GM21717 (cell line): ENCODE results near the gene RTCB.

Source experiments
- ATAC-seq: cut with Tn5 transposase; IDR thresholded peaks from one replicate; pipeline ENCODE4 v1.9.1; 2021; ENCODE audit warnings: mild to moderate bottlenecking, moderate library complexity; ENCODE audit not compliant: unreplicated experiment

Gene RTCB

DNA sequence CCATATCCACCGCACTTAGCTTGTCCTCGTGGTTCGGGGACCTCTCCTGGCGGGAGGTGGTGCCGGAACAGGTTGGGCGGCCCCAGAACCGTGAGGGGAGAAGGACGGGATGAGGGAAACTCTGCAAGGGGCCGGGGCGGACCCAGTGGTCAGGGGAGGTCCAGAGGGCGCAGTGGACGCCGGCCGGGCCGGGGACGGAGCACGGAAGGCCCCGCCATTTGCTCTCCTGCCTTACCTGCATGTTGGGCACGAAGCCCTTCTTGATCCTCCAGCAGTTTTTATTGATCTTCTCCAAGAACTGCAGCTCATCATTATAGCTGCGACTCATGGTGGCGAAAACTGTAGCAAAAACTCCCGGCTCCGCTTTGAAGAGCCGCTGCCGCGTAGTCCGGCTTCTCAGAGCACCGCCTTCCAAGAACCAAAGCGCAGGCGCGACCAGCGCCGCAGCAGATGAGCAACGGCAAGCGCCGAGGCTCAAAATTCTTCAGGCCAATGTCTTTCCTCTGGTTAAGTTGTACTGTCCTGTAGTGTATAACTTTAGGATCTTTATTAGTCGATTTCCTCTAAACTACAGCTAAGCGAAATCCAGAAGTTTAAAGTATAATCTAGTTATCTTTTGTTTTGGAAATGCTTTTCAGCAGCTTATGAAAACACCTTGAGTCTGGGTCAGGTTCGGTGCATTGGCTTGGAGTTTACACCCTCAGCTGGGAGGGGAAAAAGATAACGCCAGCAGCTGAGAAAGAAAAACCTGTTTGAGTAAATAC is at the start of gene RTCB:
Gene RTCB, minus strand, starts transcription at position 419 of the 764 bp plus-strand sequence. Its CDS starts 91 bp downstream, at position 328.
- peak; percentile 54 for ATAC-seq

DNA sequence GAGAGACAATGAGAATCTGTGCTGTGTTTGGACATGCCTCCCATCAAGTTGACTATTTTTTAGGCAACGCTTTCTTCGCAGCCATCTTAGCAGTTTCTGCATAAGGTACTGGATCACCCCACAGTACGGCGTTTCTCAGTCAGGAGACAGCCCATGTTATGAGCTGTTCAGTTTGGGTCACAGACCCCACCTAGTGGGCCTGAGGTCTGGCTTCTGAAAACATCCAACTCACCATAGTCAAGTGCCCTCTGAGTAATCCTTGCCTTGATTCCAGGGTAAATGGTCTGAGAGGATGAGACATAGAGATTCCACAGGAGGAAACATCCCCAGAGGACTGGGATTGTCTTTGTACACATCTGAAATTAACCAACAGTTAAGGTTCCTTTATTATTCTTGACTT is 45.0 kb upstream of the RTCB start:
- ATAC-seq, result no peak

- ATAC-seq, result no peak
Observed at GRCh38 chr22:32448980-32449379, 36.9 kb upstream of the RTCB start.

DNA sequence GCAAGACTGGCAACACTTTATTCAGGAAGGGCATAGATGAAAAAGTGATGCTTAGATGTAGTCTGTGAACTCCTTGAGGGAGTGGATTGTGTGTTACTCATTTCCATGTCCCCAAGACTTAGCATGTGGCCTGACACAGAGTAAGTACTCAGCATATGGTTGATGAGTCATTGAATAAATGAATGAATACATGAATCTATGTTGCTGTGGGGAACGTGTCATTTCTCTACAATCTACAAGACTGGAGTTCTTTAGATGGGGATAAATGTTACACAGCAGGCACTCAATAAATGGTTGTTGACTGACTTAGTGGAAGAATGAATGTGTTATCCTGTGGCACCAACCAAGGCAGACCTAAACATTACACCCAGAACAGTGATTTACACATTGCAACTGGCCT is 34.3 kb upstream of the RTCB start:
- ATAC-seq, result no peak

GRCh38 chr22:32444068-32444467 is 32.0 kb upstream of the RTCB start:
- ATAC-seq, result no peak

- no peak for ATAC-seq
Observed at GRCh38 chr22:32430352-32430751, 18.3 kb upstream of the RTCB start.

- ATAC-seq, result no peak
Observed at GRCh38 chr22:32426881-32427280, 14.8 kb upstream of the RTCB start.

DNA sequence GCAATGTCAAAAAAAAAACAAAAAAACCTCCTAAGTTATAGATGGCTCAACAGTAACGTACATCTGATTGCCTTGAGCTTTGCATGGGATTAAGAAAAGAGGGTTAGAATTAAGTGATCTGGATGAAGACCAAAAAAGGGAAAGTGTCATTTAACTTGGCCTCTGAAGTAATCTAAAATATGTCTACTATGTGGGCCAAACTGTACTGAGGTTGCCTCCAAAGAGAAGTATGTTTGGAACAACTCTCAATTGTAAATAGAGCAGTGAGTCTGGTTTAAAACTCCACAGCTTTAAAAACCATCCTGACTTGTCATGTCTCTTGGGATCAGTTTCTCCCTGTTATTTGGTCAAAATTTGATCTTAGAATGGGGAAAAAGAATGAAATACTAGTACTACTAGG is 11.6 kb upstream of the RTCB start:
- no peak for ATAC-seq

DNA sequence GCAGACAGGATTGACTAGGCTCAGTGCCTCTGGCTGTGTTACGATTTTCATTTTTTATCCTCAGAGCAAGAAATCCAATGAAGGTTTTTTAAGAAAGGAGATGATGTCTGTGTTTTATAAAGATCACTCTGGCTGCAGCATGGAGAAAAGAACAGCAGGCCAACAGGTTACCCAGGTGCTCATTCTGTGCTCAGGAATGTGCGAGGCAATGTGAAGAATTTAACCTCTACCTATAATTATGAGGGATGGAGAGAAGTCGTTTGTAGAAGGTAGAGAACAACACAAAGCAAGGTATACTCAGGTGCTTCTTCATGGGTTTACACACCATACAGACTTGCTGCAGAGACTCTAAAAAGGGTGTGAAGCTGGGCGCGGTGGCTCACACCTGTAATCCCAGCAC is 10.0 kb upstream of the RTCB start:
- ATAC-seq, result no peak

DNA sequence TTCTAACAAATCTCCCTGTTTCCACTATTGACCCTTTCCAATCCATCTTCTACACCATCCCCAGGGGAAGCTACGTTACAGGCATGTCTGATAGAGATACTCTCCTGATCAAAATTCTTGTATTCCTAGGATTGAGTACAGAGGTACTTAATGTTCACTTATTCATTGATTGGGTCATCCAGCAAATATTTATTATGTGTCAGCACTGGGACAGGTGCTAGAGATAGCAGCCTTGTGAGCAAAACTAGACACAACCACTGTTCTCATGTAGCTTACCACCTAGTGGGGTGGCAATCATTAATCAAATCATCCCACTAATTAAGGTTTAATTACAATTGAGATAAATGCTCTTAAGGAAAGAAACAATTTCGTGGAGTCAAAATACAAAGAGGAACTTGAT is 9.4 kb upstream of the RTCB start:
- no peak for ATAC-seq

DNA sequence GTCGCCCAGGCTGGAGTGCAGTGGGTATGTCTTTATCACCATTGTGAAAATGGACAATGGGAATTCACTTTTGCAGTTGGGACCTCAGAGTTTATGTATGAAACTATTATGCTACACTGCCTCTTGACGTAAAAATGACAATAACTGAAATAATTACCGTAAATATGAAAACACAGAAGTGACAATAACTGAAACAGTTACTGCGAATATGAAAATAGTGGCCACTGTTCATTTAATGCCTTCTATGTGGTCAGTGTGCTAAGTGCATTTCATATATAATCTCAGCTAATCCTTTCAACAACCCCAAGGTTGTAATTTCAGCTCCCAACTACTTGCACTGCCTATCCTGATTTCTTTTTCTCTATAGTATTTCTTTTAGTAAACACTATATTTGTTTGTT is 5.9 kb upstream of the RTCB start:
- ATAC-seq, result no peak

DNA sequence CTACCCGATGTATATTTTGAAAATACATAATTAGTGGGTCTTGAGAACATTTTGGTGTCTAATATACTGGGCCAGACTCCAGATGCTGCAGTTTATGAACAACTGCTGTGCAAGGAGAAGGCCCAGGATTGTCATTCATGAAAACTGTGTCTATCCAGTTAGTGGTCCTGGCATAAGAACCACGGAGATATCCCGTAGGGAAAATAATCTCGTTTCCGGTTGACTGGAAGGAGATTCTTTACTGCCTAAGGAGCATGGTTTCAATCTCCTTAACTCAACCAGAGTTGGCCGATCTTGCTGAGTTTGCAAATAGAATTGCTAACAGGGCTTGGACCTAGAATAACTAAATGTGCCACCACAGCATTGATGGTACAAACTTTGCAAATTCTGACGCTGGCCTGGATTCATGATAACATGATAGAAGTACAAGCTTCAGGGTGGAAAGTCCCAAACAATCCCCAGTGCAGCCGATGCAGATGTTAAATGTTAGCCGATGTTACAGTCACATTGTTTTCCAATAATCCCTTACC is 4.6 kb upstream of the RTCB start:
- no peak for ATAC-seq

DNA sequence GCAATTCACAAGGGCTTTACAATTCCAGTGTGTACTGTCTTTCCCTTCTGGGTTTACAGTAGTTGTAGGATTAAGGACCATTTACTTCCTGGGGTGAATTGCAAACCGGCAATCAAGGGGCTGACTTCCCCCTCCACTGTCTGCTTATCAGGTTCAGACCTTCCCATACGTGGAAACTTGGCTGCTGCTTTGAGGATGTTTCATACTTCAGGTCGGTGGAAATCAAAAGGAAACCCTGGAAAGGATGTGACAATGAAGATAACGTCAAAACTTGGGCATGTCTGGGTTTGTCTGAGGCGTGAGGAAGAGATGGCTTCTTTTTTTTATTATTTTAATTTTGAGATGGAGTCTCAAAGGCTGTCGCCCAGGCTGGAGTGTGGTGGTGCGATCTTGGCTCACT is 2.1 kb upstream of the RTCB start:
- ATAC-seq, result no peak

DNA sequence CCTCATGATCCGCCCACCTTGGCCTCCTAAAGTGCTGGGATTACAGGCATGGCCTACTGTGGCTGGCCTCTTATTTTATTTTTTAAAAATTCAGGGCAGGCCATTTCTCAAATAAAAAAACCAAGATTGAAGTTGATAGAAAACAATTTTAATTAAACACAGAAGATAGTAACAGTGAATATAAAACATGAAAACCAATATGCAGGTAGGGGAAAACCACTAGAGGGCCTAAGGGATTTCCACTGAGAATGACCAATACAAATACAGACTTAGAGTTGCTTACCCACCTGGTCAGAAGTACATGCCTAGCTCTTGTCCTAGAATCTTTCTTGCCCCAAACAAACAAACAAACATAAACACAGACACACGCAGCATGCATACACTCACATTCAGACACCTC is 1.7 kb upstream of the RTCB start:
- ATAC-seq, result no peak

- ATAC-seq, result peak; percentile 10
Observed at GRCh38 chr22:32411402-32411801, 645 bp downstream of the RTCB start.

- ATAC-seq, result no peak
Observed at GRCh38 chr22:32410459-32410858, 1.6 kb downstream of the RTCB start.

DNA sequence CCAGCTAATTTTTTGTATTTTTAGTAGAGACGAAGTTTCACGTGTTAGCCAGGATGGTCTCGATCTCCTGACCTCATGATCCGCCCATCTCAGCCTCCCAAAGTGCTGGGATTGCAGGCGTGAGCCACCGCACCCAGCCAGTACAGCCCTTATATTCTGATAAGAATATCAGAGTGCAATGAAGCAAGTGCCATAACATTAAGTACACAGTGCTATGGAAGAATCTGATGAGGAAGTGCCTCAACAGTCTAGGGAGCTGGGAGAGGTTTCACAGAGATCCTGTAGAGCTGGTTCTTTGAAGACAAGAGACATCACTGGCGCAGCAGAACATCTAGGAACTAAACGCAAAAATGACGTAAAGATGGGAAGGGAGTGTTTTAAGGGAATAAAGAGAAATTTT is 2.1 kb downstream of the RTCB start:
- no peak for ATAC-seq

DNA sequence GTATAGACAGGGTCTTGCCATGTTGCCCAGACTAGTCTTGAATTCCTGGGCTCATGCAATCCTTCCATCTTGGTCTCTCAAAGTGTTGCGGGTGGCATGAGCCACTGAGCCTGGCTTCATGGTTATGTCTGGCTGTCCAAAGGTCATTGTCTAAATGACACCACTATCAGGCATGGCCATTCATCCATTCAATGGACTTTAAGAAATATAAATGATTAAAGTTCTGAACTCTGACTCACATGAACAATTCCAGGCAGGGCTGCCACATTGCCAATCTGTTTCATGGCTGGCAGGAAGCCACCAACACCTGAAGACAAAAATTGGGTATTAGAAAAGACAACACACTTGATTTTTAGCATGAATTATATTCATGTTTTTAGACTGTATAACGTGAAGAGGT is 4.1 kb downstream of the RTCB start:
- no peak for ATAC-seq

- ATAC-seq, result no peak
Observed at GRCh38 chr22:32407312-32407711, 4.7 kb downstream of the RTCB start.

DNA sequence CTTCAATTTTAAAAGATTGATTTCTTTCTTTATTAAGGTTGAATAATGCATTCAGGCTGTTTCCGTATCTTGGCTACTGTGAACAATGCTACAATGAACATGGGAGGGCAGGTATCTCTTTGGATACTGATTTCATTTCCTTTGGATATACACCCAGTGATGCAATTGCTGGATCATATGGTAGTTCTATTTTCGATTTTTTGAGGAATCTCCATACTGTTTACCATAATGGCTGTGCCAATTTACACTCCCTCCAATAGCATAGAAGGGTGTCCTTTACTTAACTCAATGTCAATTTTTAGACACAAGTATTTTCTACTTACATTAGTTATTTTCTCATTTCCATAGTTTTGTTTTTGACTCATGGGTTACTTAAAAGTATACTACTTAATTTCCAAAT is 8.0 kb downstream of the RTCB start:
- ATAC-seq, result no peak

DNA sequence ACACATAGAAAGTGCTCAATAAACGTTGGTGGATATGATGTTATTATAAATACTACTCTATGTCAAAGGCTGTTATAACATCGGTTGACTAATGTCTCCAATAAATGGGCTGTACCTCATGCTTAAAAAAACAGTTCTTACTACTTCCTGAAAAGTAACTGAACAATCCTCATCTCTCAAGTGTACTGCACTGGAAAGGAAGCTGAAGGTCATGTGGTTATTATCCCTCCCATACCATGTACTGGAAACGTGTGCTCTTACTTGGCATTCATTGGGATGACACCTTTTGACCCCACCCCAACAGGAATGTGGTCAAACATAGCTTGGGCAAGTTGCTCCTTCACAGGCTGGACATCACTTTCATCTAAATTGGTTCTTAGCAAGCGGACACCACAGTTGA is 10.6 kb downstream of the RTCB start:
- no peak for ATAC-seq

DNA sequence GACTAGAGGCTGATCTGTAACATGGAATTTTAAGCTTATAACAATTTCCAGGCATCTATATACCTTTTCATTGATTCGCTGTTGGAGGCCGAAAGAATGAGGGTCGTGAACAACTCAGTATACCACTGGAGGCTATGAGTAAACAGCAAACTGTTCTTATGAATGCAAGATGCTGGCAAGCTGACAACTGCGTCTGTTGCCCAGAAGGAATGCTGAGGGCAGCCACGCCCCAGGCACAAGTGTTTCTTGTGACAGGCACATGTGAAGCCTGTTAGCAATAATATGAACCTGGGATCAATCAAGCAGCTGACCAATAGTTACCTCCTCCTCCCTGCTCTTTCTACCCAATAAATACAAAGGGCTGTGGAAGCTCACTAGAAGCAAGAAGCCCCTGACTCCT is 15.3 kb downstream of the RTCB start:
- ATAC-seq, result no peak

GRCh38 chr22:32396255-32396654 is 15.8 kb downstream of the RTCB start:
- no peak for ATAC-seq
